Forelimb muscle (tissue), 1 donor: ENCODE data around the gene COQ5. TPM values are rescaled to one million over a fixed set of nuclear protein-coding genes. Genes with fewer than 3 reads are reported as not detected.

Source experiments
- DNase-seq: peaks from one replicate; pipeline ENCODE4 v3.0.0-alpha.2; 2013; ENCODE audit warnings: low read depth
- polyA plus RNA-seq: library from polyadenylated mRNA; unstranded; fragments of 120-200 nt; gene quantifications from one replicate; pipeline ENCODE4 v1.2.1, GENCODE V29; 2013; ENCODE audit not compliant: insufficient read length

The COQ5 gene
- polyA plus RNA-seq, 1 donor = 44.8 TPM

DNA sequence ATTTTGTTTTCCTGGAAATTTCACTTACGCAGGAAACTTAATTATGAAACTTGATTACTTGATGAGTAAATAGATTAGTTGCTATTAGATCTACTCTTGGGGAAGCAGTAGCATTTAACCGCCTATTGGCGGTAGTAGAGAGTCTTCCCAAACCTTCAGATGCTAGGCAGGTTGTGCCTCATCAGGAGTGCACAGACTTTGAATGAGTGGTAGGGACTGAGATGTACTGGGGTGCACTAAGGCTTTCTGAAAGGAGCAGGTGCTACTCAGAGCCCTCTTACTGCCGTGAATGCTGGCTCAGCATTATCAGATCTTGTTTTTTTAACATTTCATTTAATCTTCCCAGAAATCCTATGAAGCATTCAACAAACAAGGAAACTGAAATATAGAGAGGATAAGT, 75.0 kb downstream of the COQ5 start:
- DNase-seq = no peak

Other genes with a start within 250 kb of the COQ5 start
- not detected for gene RNU4-2, start 237.3 kb downstream of the COQ5 start, polyA plus RNA-seq
- gene RNU4-1, start 235.9 kb downstream of the COQ5 start, polyA plus RNA-seq = not detected
- 4.9 TPM for gene SIRT4, start 226.8 kb downstream of the COQ5 start, polyA plus RNA-seq
- not detected for gene PLA2G1B, start 201.4 kb downstream of the COQ5 start, polyA plus RNA-seq
- 4.4 TPM for gene MSI1, start 160.0 kb downstream of the COQ5 start, polyA plus RNA-seq
- 96.9 TPM for gene COX6A1, start 91.0 kb downstream of the COQ5 start, polyA plus RNA-seq
- gene TRIAP1, start 82.8 kb downstream of the COQ5 start, polyA plus RNA-seq = 35.0 TPM
- gene GATC, start 82.7 kb downstream of the COQ5 start, polyA plus RNA-seq = 15.0 TPM
- gene SRSF9, start 59.4 kb downstream of the COQ5 start, polyA plus RNA-seq = 84.8 TPM
- gene DYNLL1, start 33.0 kb downstream of the COQ5 start, polyA plus RNA-seq = 284 TPM
- gene RNF10, start 5.2 kb upstream of the COQ5 start, polyA plus RNA-seq = 146 TPM
- gene POP5, start 52.2 kb upstream of the COQ5 start, polyA plus RNA-seq = 24.5 TPM
- 2.5 TPM for gene CABP1, start 111.5 kb upstream of the COQ5 start, polyA plus RNA-seq
- 59.2 TPM for gene MLEC, start 158.0 kb upstream of the COQ5 start, polyA plus RNA-seq
- gene UNC119B, start 181.3 kb upstream of the COQ5 start, polyA plus RNA-seq = 11.8 TPM
- gene ACADS, start 196.7 kb upstream of the COQ5 start, polyA plus RNA-seq = 19.8 TPM